CD8-positive, alpha-beta memory T cell (primary cell): ENCODE data around the gene SPATA3. TPM values are rescaled to one million over a fixed set of nuclear protein-coding genes. Genes with fewer than 3 reads are reported as not detected.
A peak's percentile ranks its signal among the peaks of the same experiment; 100 is the strongest.
"Not testable (repeated sequence)": the region's sequence is repeated elsewhere in the genome, so short reads cannot be mapped to it uniquely, and the experiment has no call there.

Experiments
- CTCF ChIA-PET: fragments of 350-600 bp; sonication (Branson Sonifier 250); formaldehyde crosslinking; loops from one replicate; lab custom pipeline; 2021; ENCODE audit warnings: antibody characterized with exemption; lab: Charles Lee
- POLR2A ChIA-PET: fragments of 350-600 bp; sonication (Branson Sonifier 250); formaldehyde crosslinking; loops from one replicate; lab custom pipeline; 2021; ENCODE audit warnings: antibody characterized with exemption; lab: Charles Lee
- DNase-seq, 5 donors: peaks; one replicate each; pipeline versions ENCODE4 v3.0.0 to v3.0.0-alpha.2; 2020 to 2022; ENCODE audit warnings: mixed read lengths in 1 of 5
- H3K27ac ChIP-seq: one replicate; pipeline ENCODE4 v1.7.0; 2013; ENCODE audit warnings: low read depth, mild to moderate bottlenecking, low read length, moderate library complexity
- H3K27me3 ChIP-seq: 2 replicates; pipeline ENCODE4 v1.7.0; 2013; ENCODE audit warnings: low read length, mild to moderate bottlenecking; ENCODE audit not compliant: insufficient read depth, poor library complexity, severe bottlenecking
- H3K36me3 ChIP-seq: 2 replicates; pipeline ENCODE4 v1.7.0; 2013; ENCODE audit warnings: mild to moderate bottlenecking, low read length, moderate library complexity; ENCODE audit not compliant: insufficient read depth
- H3K4me1 ChIP-seq: 2 replicates; pipeline ENCODE4 v1.7.0; 2013; ENCODE audit warnings: mild to moderate bottlenecking, low read length, moderate library complexity; ENCODE audit not compliant: insufficient read depth
- H3K4me3 ChIP-seq: 2 replicates; pipeline ENCODE4 v1.7.0; 2013; ENCODE audit warnings: mild to moderate bottlenecking, low read length
- H3K9me3 ChIP-seq: 2 replicates; pipeline ENCODE4 v1.7.0; 2013; ENCODE audit warnings: mild to moderate bottlenecking, low read length
- H3K27ac Mint-ChIP-seq, 8 donors: one replicate each; pipeline ENCODE4 v1.8.0; 2020 to 2021; ENCODE audit warnings: mixed read lengths in 8 of 8, mild to moderate bottlenecking in 6 of 8, inconsistent platforms in 3 of 8, moderate library complexity in 3 of 8
- H3K27me3 Mint-ChIP-seq, 2 donors: one replicate each; pipeline ENCODE4 v1.8.0; 2020 to 2021; ENCODE audit warnings: mixed read lengths in 2 of 2, mild to moderate bottlenecking in 1 of 2, moderate library complexity in 1 of 2
- H3K36me3 Mint-ChIP-seq, 3 donors: one replicate each; pipeline ENCODE4 v1.8.0; 2020 to 2021; ENCODE audit warnings: mixed read lengths in 3 of 3, inconsistent platforms in 1 of 3, mild to moderate bottlenecking in 1 of 3
- H3K4me1 Mint-ChIP-seq, 3 donors: one replicate each; pipeline ENCODE4 v1.8.0; 2020 to 2021; ENCODE audit warnings: mixed read lengths in 3 of 3, inconsistent platforms in 1 of 3, mild to moderate bottlenecking in 1 of 3
- H3K4me3 Mint-ChIP-seq, 7 donors: one replicate each; pipeline ENCODE4 v1.8.0; 2020 to 2021; ENCODE audit warnings: mixed read lengths in 7 of 7, mild to moderate bottlenecking in 6 of 7, moderate library complexity in 4 of 7, inconsistent platforms in 2 of 7
- H3K9me3 Mint-ChIP-seq, 5 donors: one replicate each; pipeline ENCODE4 v1.8.0; 2020 to 2022; ENCODE audit warnings: mixed read lengths in 5 of 5, mild to moderate bottlenecking in 3 of 5, moderate library complexity in 2 of 5, inconsistent platforms in 1 of 5
- polyA plus RNA-seq: library from polyadenylated mRNA; unstranded; fragments of 300-500 nt; fragmentation: Illumina TruSeq; gene quantifications from one replicate; pipeline ENCODE4 v1.2.3, GENCODE V29; 2021
- total RNA-seq, 2 experiments: library from RNA; stranded (reverse); gene quantifications; one replicate each; pipeline ENCODE4 v1.2.3, GENCODE V29; 2021

SPATA3 gene
- total and polyA plus RNA-seq, 3 experiments from 2014 or later: 0.24 TPM; not detected in 2

GRCh38 chr2:230958820-230959756 is 36.8 kb upstream of the SPATA3 start:
- Histone ChIP-seq H3K4me3 (no peak overlapping the region), H3K27ac (no peak overlapping the region), H3K9me3 (no peaks in the 10 kb centered on the region), H3K36me3 (no peaks in the 10 kb centered on the region), H3K4me1 (peaks cover 11% of the 10 kb centered on the region), H3K27me3 (peaks cover 23% of the 10 kb centered on the region)
- POLR2A ChIA-PET: no interaction called here
- DNase-seq: no peak
- peaks cover 21 to 53% of the 10 kb centered on the region in 2 donors for H3K27me3 Mint-ChIP-seq
- no peak overlapping the region for H3K4me3 Mint-ChIP-seq
- CTCF ChIA-PET: interaction anchor here (1.1 to 1.2 kb wide), 2 partner anchors 28 to 94 kb away, joined by 3 read pairs; no protein-coding TSS in a partner anchor
- H3K9me3 Mint-ChIP-seq: no peaks in the 10 kb centered on the region
- no peaks in the 10 kb centered on the region for H3K36me3 Mint-ChIP-seq
- H3K27ac Mint-ChIP-seq: no peak overlapping the region
- peaks cover 12 to 15% (median 15%) of the 10 kb centered on the region in 3 donors for H3K4me1 Mint-ChIP-seq

- Mint-ChIP-seq H3K9me3 (no peaks in the 10 kb centered on the region), H3K4me1 (peaks cover 12 to 15% (median 15%) of the 10 kb centered on the region in 3 donors), H3K36me3 (no peaks in the 10 kb centered on the region), H3K27ac (no peak overlapping the region), H3K27me3 (peaks cover 17 to 49% of the 10 kb centered on the region in 2 donors), H3K4me3 (no peak overlapping the region)
- no peak overlapping the region for H3K27ac ChIP-seq
- H3K4me1 ChIP-seq: peaks cover 11% of the 10 kb centered on the region
- no peaks in the 10 kb centered on the region for H3K36me3 ChIP-seq
- peaks cover 19% of the 10 kb centered on the region for H3K27me3 ChIP-seq
- H3K4me3 ChIP-seq: no peak overlapping the region
- DNase-seq: no peak
- CTCF ChIA-PET: interaction anchor here (1.1 to 1.2 kb wide), 2 partner anchors 27 to 93 kb away, joined by 3 read pairs; no protein-coding TSS in a partner anchor
- POLR2A ChIA-PET: no interaction called here
- H3K9me3 ChIP-seq: no peaks in the 10 kb centered on the region
Observed at GRCh38 chr2:230960026-230960425, 35.9 kb upstream of the SPATA3 start.

GRCh38 chr2:230961091-230961491 is 34.8 kb upstream of the SPATA3 start:
- Histone ChIP-seq H3K36me3 (no peaks in the 10 kb centered on the region), H3K4me1 (peaks cover 11% of the 10 kb centered on the region), H3K4me3 (no peak overlapping the region), H3K27me3 (peaks cover 19% of the 10 kb centered on the region), H3K27ac (no peak overlapping the region), H3K9me3 (no peaks in the 10 kb centered on the region)
- H3K9me3 Mint-ChIP-seq: no peaks in the 10 kb centered on the region
- H3K4me3 Mint-ChIP-seq: no peak overlapping the region
- ChIA-PET CTCF (no interaction called here), POLR2A (interaction anchor here (0.6 kb wide), 1 partner anchor 26 kb away, joined by 3 read pairs; no protein-coding TSS in a partner anchor)
- no peak for DNase-seq
- H3K27me3 Mint-ChIP-seq: peaks cover 17 to 44% of the 10 kb centered on the region in 2 donors
- peaks cover 12 to 15% (median 15%) of the 10 kb centered on the region in 3 donors for H3K4me1 Mint-ChIP-seq
- H3K36me3 Mint-ChIP-seq: no peaks in the 10 kb centered on the region
- H3K27ac Mint-ChIP-seq: no peak overlapping the region

GRCh38 chr2:230964136-230964730 is 31.7 kb upstream of the SPATA3 start:
- Mint-ChIP-seq H3K9me3 (no peaks in the 10 kb centered on the region), H3K36me3 (no peaks in the 10 kb centered on the region), H3K4me3 (no peak overlapping the region), H3K27me3 (peaks cover 9 to 19% of the 10 kb centered on the region in 2 donors), H3K4me1 (peaks cover 0 to 8% (median under 1%) of the 10 kb centered on the region in 3 donors), H3K27ac (no peak overlapping the region)
- no peaks in the 10 kb centered on the region for H3K9me3 ChIP-seq
- POLR2A ChIA-PET: no interaction called here
- no peaks in the 10 kb centered on the region for H3K36me3 ChIP-seq
- H3K27me3 ChIP-seq: peaks cover 4% of the 10 kb centered on the region
- no peak overlapping the region for H3K27ac ChIP-seq
- DNase-seq: no peak
- CTCF ChIA-PET: interaction anchor here (1.8 kb wide), 1 partner anchor 23 kb away, joined by 4 read pairs; no protein-coding TSS in a partner anchor
- no peak overlapping the region for H3K4me3 ChIP-seq
- H3K4me1 ChIP-seq: no peaks in the 10 kb centered on the region

- ChIA-PET POLR2A (no interaction called here), CTCF (no interaction called here)
- H3K36me3 ChIP-seq: no peaks in the 10 kb centered on the region
- no peaks in the 10 kb centered on the region for H3K9me3 ChIP-seq
- peaks cover 3% of the 10 kb centered on the region for H3K27me3 ChIP-seq
- H3K4me3 ChIP-seq: no peak overlapping the region
- H3K9me3 Mint-ChIP-seq: no peaks in the 10 kb centered on the region
- DNase-seq: no peak
- peak overlapping the region in 1 of 8 donors; percentile 54 for H3K27ac Mint-ChIP-seq
- peaks cover 4 to 8% of the 10 kb centered on the region in 2 donors for H3K27me3 Mint-ChIP-seq
- H3K4me1 Mint-ChIP-seq: peaks cover 1 to 17% (median 8%) of the 10 kb centered on the region in 3 donors
- H3K27ac ChIP-seq: no peak overlapping the region
- H3K4me3 Mint-ChIP-seq: no peak overlapping the region
- H3K4me1 ChIP-seq: no peaks in the 10 kb centered on the region
- no peaks in the 10 kb centered on the region for H3K36me3 Mint-ChIP-seq
Observed at GRCh38 chr2:230967113-230967512, 28.8 kb upstream of the SPATA3 start.

GRCh38 chr2:230968314-230968713 is 27.6 kb upstream of the SPATA3 start:
- POLR2A ChIA-PET: interaction anchor here (0.6 kb wide), 1 partner anchor 121 kb away, joined by 4 read pairs; no protein-coding TSS in a partner anchor
- not testable (repeated sequence) for H3K27ac ChIP-seq, H3K27me3 Mint-ChIP-seq, H3K27ac Mint-ChIP-seq, H3K27me3 ChIP-seq, H3K4me1 ChIP-seq, H3K4me3 ChIP-seq, H3K4me3 Mint-ChIP-seq, DNase-seq, H3K36me3 Mint-ChIP-seq, H3K9me3 Mint-ChIP-seq, H3K36me3 ChIP-seq, H3K9me3 ChIP-seq
- H3K4me1 Mint-ChIP-seq: peaks cover 5 to 24% (median 14%) of the 10 kb centered on the region in 3 donors
- CTCF ChIA-PET: interaction anchor here (1.0 kb wide), 1 partner anchor 120 kb away, joined by 3 read pairs; no protein-coding TSS in a partner anchor

GRCh38 chr2:230968921-230969658 is 26.8 kb upstream of the SPATA3 start:
- Histone ChIP-seq H3K27ac (no peak overlapping the region), H3K4me3 (no peak overlapping the region)

More at GRCh38 chr2:230968921-230969658, 26.8 kb upstream of the SPATA3 start:
- Mint-ChIP-seq H3K9me3 (no peaks in the 10 kb centered on the region), H3K36me3 (no peaks in the 10 kb centered on the region), H3K4me1 (peaks cover 12 to 32% (median 22%) of the 10 kb centered on the region in 3 donors), H3K27ac (peak overlapping the region in 2 of 8 donors; percentile 17 to 51), H3K27me3 (peaks cover 0 to 1% of the 10 kb centered on the region in 2 donors), H3K4me3 (peak overlapping the region in 4 of 7 donors; percentile 21 to 70 (median 58))
- ChIA-PET POLR2A (interaction anchor here (0.6 kb wide), 1 partner anchor 121 kb away, joined by 4 read pairs; no protein-coding TSS in a partner anchor), CTCF (interaction anchor here (1.4 to 4.4 kb wide), 2 partner anchors 18 to 45 kb away, joined by 5 to 24 read pairs; partner anchors contain the start of gene GPR55)
- DNase-seq: no peak
- peaks cover 14% of the 10 kb centered on the region for H3K4me1 ChIP-seq
- H3K27me3 ChIP-seq: no peaks in the 10 kb centered on the region
- H3K36me3 ChIP-seq: no peaks in the 10 kb centered on the region
- H3K9me3 ChIP-seq: no peaks in the 10 kb centered on the region
